Transverse colon (tissue), 4 donors: Measurements from ENCODE around the gene ENGASE. TPM values are rescaled to one million over a fixed set of nuclear protein-coding genes. Genes with fewer than 3 reads are reported as not detected.

ENCODE experiments used
- DNase-seq: peaks from one replicate; pipeline ENCODE4 v3.0.0-alpha.2; 2019
- H3K27ac ChIP-seq, 4 donors: fragments of 200-600 bp; sonication (generic); 2 replicates each; pipeline ENCODE4 v1.5.1; 2016 to 2018; ENCODE audit warnings: inconsistent platforms in 4 of 4
- H3K27me3 ChIP-seq: fragments of 200-600 bp; sonication (generic); 2 replicates; pipeline ENCODE4 v1.5.1; 2017; ENCODE audit warnings: inconsistent platforms
- H3K36me3 ChIP-seq, 4 donors: fragments of 200-600 bp; sonication (generic); 2 replicates each; pipeline ENCODE4 v1.5.1; 2017 to 2019; ENCODE audit warnings: inconsistent platforms in 4 of 4
- H3K4me1 ChIP-seq, 4 donors: fragments of 200-600 bp; sonication (generic); 2 replicates each; pipeline ENCODE4 v1.5.1; 2017 to 2020; ENCODE audit warnings: inconsistent platforms in 4 of 4
- H3K4me3 ChIP-seq, 4 donors: fragments of 200-600 bp; sonication (generic); 1 replicate in 1 of 4; 2 replicates in 3 of 4; pipeline versions ENCODE4 v1.5.1 to v1.6.1; 2017 to 2019; ENCODE audit warnings: inconsistent platforms in 4 of 4
- H3K9me3 ChIP-seq, 2 donors: fragments of 200-600 bp; sonication (generic); 2 replicates each; pipeline ENCODE4 v1.5.1; 2017 to 2019; ENCODE audit warnings: inconsistent platforms in 2 of 2
- EP300 ChIP-seq: sonication (generic); formaldehyde crosslinking; IDR thresholded peaks from one replicate; pipeline ENCODE4 v1.6.1; 2017; ENCODE audit warnings: antibody characterized with exemption, low read depth
- POLR2A ChIP-seq: fragments of 450-650 bp; IDR thresholded peaks from one replicate; pipeline ENCODE4 v1.6.1; 2016; ENCODE audit warnings: antibody characterized with exemption, mild to moderate bottlenecking, moderate library complexity
- POLR2AphosphoS5 ChIP-seq, 3 donors: sonication (generic); formaldehyde crosslinking; IDR thresholded peaks; one replicate each; pipeline ENCODE4 v1.6.1; 2016; ENCODE audit warnings: antibody characterized with exemption in 3 of 3
- WGBS, 2 donors: methylation state at CpG; one replicate each; pipeline ENCODE4 v1.1.5; 2018; ENCODE audit warnings: low coverage in 1 of 2; 5-methylcytosine and 5-hydroxymethylcytosine counted together
- in situ Hi-C, 4 donors: fragments of 200-750 bp; cut with MboI; loops; one replicate each; pipeline versions ENCODE4 v1.15.0 to v1.15.1; 2017; ENCODE audit warnings: low sequenced_read_pairs in 3 of 4, low pct_ligation_motif_present in 1 of 4, low pct_unique_long_range_greater_than_20kb in 1 of 4
- intact Hi-C: fragments of 100-400 bp; cut with DNase I; formaldehyde crosslinking; loops from one replicate; pipeline ENCODE4 v1.15.1; 2023; ENCODE audit warnings: low total_unique reads
- total RNA-seq, 4 donors: library from RNA; depleted of rRNA; stranded (reverse); fragments of >200 nt; gene quantifications; one replicate each; pipeline ENCODE4 v1.1.0, GENCODE V29; 2016
- TF ChIP-seq, protein P1 (sequence below), 5 experiments: fragments of 200-600 bp in 3 of 5; fragments of 450-650 bp in 2 of 5; sonication (generic) in 3 of 5; IDR thresholded peaks; 1 replicate in 2 of 5; 2 replicates in 3 of 5; pipeline ENCODE4 v1.5.1; 2016 to 2017; ENCODE audit warnings: antibody characterized with exemption in 5 of 5, inconsistent platforms in 3 of 5, mild to moderate bottlenecking in 2 of 5, moderate library complexity in 1 of 5

ENGASE gene
- total RNA-seq, 4 donors from 2014 or later, result 74.7 to 335 (median 121) TPM

DNA sequence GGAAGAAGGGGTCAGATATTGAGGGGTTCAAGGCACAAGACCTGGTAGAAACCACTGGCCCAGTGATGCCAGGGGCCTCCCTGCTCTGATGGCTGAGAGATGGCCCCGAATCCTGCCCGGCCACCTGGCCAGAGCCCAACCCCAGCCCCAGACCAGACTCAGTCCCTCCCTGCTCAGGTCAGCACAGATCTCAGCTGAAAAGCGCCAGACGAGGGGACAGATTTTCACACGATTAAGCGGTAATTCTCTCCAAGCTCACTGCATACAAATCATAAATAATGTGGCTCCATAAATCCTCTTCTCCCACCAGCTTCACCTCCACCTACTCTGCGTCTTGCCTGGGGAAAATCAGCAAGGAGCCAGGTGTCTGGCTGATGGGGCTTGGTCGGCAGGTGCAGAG is 57.1 kb downstream of the ENGASE start:
- intact Hi-C loops (no loop called here), in situ Hi-C loops (no loop called here)
- 85% methylated on average over 8 of the region's 8 CpGs; no CpG with 5 or more reads in 1 of the 2 donors for WGBS, 2 donors
- H3K4me3 ChIP-seq, result no peak overlapping the region
- peaks cover 43% of the 10 kb centered on the region for H3K27me3 ChIP-seq
- no peak for TF ChIP-seq EP300
- no peak overlapping the region for H3K27ac ChIP-seq
- no peaks in the 10 kb centered on the region for H3K9me3 ChIP-seq
- H3K36me3 ChIP-seq, result no peaks in the 10 kb centered on the region
- DNase-seq, result no peak
- no peaks in the 10 kb centered on the region for H3K4me1 ChIP-seq

DNA sequence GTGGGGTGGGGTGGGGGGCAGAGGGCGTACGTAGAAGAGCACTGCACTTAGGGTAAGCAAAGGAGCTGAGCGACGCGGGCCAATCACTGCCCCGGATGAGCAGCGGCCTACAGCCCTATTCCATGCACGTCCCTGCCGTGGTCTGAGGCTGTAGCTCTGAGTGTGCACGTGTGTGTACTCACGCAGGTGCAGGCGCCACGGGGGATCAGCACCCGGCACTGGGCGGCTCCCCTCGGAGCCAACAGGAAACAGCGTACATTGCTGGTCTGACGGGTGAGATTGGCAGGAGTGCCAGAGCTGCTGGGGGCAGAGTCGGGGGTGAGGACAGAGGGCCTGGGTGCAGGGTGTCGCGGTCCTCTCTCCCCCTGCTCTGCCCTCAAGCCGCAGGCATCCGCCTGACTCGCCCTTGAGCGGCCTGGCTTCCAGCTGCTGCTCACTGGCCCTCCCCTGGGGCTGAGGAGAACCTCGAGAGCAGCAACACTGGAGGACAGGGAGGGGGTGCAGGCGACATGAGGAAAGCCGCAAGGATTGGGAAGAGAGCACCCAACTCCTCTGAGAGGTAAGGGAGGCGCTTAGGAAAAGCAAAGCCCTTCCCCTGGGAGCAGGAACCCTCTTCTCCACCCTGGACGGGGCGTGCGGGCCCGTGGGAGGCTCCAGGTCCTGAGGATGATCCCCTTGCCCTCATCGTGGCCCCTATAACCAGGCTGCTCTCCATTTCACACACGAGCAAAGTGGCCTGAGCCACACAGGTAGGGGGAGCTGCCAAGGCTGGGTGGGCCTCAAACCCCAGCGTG is 57.8 kb downstream of the ENGASE start:
- 54 to 65% methylated on average over 4 to 31 of the region's 36 CpGs for WGBS, 2 donors
- intact Hi-C loops, result no loop called here

DNA sequence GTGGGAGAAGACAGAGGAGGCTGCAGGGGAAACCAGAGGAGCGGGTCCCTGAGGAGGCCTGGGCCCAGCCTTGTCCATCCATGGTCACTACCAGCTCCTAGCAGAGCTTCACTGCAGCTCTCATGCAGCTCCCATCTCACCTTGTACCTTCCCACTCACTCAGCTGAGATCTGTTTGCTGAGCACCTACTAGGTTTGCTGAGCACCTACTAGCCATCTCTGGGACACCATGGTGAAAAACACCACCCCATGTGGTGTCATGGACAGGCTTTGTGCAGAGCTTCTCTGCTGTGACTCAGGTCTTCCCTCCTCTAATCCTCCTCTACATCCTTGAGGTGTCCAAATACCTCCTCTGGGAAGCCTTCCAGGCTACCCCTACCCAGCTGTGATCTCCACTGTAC is 58.6 kb downstream of the ENGASE start:
- Histone ChIP-seq H3K36me3 (no peaks in the 10 kb centered on the region), H3K4me3 (no peak overlapping the region), H3K27ac (no peak overlapping the region), H3K27me3 (peaks cover 35% of the 10 kb centered on the region), H3K9me3 (no peaks in the 10 kb centered on the region), H3K4me1 (no peaks in the 10 kb centered on the region)
- in situ Hi-C loops (no loop called here), intact Hi-C loops (no loop called here)
- 87% methylated on average over 1 of the region's 1 CpG; no CpG with 5 or more reads in 1 of the 2 donors for WGBS, 2 donors
- no peak for DNase-seq
- TF ChIP-seq, protein P1, sequence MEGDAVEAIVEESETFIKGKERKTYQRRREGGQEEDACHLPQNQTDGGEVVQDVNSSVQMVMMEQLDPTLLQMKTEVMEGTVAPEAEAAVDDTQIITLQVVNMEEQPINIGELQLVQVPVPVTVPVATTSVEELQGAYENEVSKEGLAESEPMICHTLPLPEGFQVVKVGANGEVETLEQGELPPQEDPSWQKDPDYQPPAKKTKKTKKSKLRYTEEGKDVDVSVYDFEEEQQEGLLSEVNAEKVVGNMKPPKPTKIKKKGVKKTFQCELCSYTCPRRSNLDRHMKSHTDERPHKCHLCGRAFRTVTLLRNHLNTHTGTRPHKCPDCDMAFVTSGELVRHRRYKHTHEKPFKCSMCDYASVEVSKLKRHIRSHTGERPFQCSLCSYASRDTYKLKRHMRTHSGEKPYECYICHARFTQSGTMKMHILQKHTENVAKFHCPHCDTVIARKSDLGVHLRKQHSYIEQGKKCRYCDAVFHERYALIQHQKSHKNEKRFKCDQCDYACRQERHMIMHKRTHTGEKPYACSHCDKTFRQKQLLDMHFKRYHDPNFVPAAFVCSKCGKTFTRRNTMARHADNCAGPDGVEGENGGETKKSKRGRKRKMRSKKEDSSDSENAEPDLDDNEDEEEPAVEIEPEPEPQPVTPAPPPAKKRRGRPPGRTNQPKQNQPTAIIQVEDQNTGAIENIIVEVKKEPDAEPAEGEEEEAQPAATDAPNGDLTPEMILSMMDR (IDR thresholded peaks at IDR 0.05), result no peak
- TF ChIP-seq POLR2A (no peak), EP300 (no peak), POLR2AphosphoS5 (IDR thresholded peaks at IDR 0.05) (no peak)

More for the DNA sequence above, 57.8 kb downstream of the ENGASE start:
- H3K4me3 ChIP-seq, result no peak overlapping the region
- H3K27me3 ChIP-seq, result peaks cover 38% of the 10 kb centered on the region
- no peak overlapping the region for H3K27ac ChIP-seq
- H3K36me3 ChIP-seq, result no peaks in the 10 kb centered on the region
- no peaks in the 10 kb centered on the region for H3K9me3 ChIP-seq
- TF ChIP-seq POLR2A (no peak), POLR2AphosphoS5 (IDR thresholded peaks at IDR 0.05) (no peak), EP300 (no peak)
- TF ChIP-seq, protein P1 (IDR thresholded peaks at IDR 0.05), result no peak
- no peak for DNase-seq
- in situ Hi-C loops, result no loop called here
- H3K4me1 ChIP-seq, result no peaks in the 10 kb centered on the region

DNA sequence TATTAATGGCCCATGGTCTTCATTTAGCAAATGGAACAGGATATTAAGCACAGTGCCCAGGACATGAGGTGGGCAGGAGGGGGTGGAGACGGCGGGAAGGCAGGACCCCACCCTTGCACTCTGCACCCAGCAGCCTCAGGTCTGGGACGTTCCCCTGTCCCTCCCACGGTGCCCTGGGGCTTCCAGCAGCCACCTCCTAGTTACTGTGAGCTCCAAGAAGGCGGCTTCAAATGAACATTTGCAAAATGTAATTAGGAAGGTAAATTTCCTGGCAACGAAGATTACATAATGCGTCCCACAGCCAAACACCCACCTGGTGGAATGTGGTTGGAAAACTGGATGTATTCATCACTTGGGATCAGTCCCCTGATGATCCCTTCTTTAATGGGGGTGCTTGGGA is 59.4 kb downstream of the ENGASE start:
- intact Hi-C loops, result no loop called here
- Histone ChIP-seq H3K27me3 (peaks cover 30% of the 10 kb centered on the region), H3K4me3 (no peak overlapping the region), H3K9me3 (no peaks in the 10 kb centered on the region), H3K36me3 (no peaks in the 10 kb centered on the region), H3K4me1 (no peaks in the 10 kb centered on the region), H3K27ac (no peak overlapping the region)
- in situ Hi-C loops, result no loop called here
- WGBS, 2 donors, result 48 to 50% methylated on average over 3 to 7 of the region's 7 CpGs
- DNase-seq, result no peak
- TF ChIP-seq POLR2A (no peak), POLR2AphosphoS5 (IDR thresholded peaks at IDR 0.05) (no peak), EP300 (no peak)
- TF ChIP-seq, protein P1 (IDR thresholded peaks at IDR 0.05), result no peak
